RWPE2 (cell line): ENCODE measurements around the gene P2RX6.
"Not testable (repeated sequence)": the region's sequence is repeated elsewhere in the genome, so short reads cannot be mapped to it uniquely, and the experiment has no call there.

Source experiments
- ATAC-seq: fragments of 200-7000 bp; cut with Tn5 transposase; 3 replicates; pipeline ENCODE4 v1.9.1; 2021; ENCODE audit warnings: low read depth
- DNase-seq: peaks from one replicate; pipeline ENCODE4 v3.0.0-alpha.2; 2020; ENCODE audit warnings: low spot score
- H3K27ac ChIP-seq: fragments of 450-650 bp; 2 replicates; pipeline ENCODE4 v1.5.1; 2017; ENCODE audit warnings: mild to moderate bottlenecking; ENCODE audit not compliant: poor library complexity, severe bottlenecking
- H3K27me3 ChIP-seq: fragments of 250-450 bp; sonication (Bioruptor Pico); 2 replicates; pipeline ENCODE4 v1.5.1; 2021; ENCODE audit warnings: mild to moderate bottlenecking, moderate library complexity; ENCODE audit not compliant: insufficient read depth, poor library complexity, severe bottlenecking
- H3K36me3 ChIP-seq: fragments of 250-450 bp; sonication (Bioruptor Pico); 2 replicates; pipeline ENCODE4 v1.5.1; 2020; ENCODE audit warnings: low read depth, mild to moderate bottlenecking, moderate library complexity
- H3K4me1 ChIP-seq: fragments of 250-450 bp; sonication (Bioruptor Pico); 2 replicates; pipeline ENCODE4 v1.5.1; 2021; ENCODE audit warnings: mild to moderate bottlenecking, moderate library complexity; ENCODE audit not compliant: insufficient read depth, poor library complexity, severe bottlenecking
- H3K4me3 ChIP-seq: fragments of 250-450 bp; sonication (Bioruptor Pico); 2 replicates; pipeline ENCODE4 v1.5.1; 2021; ENCODE audit warnings: mild to moderate bottlenecking, moderate library complexity; ENCODE audit not compliant: severe bottlenecking
- H3K9me3 ChIP-seq: fragments of 250-450 bp; sonication (Bioruptor Pico); 2 replicates; pipeline ENCODE4 v1.5.1; 2021; ENCODE audit warnings: mild to moderate bottlenecking, moderate library complexity; ENCODE audit not compliant: severe bottlenecking
- TF ChIP-seq, protein P1 (sequence below): fragments of 450-650 bp; IDR thresholded peaks from one replicate; pipeline ENCODE4 v1.5.1; 2017; ENCODE audit warnings: mild to moderate bottlenecking, moderate library complexity; ENCODE audit not compliant: poor library complexity, severe bottlenecking

Gene P2RX6

DNA sequence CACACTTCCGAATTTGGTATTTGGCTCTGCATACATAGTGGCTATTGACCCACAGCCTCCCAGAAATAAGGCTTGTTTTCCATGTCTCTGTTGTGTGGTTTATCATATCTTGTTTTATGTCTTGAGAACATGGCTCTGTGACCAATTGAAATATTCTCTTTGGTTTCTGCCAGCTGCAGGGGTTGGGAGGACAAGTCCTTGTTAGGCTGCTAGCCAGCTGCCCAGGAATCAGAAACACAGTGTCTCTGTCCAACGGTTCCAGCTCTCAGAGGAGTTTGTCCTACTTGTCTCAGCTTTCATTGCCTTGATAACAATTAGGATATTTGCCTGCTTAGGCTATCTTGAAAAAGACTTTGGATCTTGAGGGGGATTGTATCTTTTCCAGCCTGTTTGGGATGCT, 23.4 kb downstream of the P2RX6 start:
- ATAC-seq (no peak), DNase-seq (no peak)
- H3K4me1 ChIP-seq, result peaks cover 12% of the 10 kb centered on the region
- TF ChIP-seq, protein P1, sequence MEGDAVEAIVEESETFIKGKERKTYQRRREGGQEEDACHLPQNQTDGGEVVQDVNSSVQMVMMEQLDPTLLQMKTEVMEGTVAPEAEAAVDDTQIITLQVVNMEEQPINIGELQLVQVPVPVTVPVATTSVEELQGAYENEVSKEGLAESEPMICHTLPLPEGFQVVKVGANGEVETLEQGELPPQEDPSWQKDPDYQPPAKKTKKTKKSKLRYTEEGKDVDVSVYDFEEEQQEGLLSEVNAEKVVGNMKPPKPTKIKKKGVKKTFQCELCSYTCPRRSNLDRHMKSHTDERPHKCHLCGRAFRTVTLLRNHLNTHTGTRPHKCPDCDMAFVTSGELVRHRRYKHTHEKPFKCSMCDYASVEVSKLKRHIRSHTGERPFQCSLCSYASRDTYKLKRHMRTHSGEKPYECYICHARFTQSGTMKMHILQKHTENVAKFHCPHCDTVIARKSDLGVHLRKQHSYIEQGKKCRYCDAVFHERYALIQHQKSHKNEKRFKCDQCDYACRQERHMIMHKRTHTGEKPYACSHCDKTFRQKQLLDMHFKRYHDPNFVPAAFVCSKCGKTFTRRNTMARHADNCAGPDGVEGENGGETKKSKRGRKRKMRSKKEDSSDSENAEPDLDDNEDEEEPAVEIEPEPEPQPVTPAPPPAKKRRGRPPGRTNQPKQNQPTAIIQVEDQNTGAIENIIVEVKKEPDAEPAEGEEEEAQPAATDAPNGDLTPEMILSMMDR, result no peak
- H3K36me3 ChIP-seq, result no peaks in the 10 kb centered on the region
- no peak overlapping the region for H3K4me3 ChIP-seq
- H3K9me3 ChIP-seq, result peaks cover 2% of the 10 kb centered on the region
- no peaks in the 10 kb centered on the region for H3K27me3 ChIP-seq
- peak overlapping the region; percentile 62 for H3K27ac ChIP-seq

DNA sequence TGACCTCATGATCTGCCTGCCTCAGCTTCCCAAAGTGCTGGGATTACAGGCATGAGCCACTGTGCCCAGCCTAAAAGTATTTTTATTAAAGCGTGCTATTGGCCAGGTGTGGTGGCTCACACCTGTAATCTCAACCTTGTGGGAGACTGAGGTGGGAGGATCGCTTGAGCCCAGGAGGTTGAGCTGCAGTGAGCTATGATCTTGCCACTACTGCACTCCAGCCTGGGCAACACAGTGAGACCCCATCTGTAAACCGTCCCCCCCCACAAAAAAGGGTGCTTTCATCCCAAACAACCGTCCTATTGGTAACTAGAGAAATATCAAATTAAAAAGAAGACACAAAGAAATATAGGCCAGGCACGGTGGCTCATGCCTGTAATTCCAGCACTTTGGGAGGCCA, 24.2 kb downstream of the P2RX6 start:
- H3K27ac ChIP-seq, H3K4me3 ChIP-seq, DNase-seq, H3K9me3 ChIP-seq, H3K27me3 ChIP-seq, ATAC-seq, H3K36me3 ChIP-seq: not testable (repeated sequence)
- peaks cover 18% of the 10 kb centered on the region for H3K4me1 ChIP-seq

DNA sequence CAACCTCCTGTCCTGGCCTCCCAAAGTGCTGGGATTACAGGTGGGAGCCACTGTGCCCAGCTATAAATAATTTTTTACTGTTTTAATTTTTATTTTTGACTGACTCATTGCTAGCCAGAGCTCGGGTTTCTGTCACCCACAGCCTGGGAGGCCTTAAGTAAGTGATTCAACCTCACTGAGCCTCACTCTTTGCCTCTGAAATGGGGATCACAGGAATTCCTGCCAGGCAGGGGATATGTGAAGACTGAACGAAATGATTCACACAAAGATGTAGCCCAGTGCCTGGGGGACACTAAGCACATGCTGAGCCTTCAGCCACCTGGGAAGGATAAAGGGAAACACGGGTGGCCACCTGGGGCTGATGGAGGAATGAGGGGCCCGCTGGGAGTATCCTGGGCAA, 27.0 kb downstream of the P2RX6 start:
- Histone ChIP-seq H3K4me3 (no peak overlapping the region), H3K27ac (no peak overlapping the region), H3K36me3 (no peaks in the 10 kb centered on the region), H3K9me3 (peaks cover 2% of the 10 kb centered on the region), H3K27me3 (no peaks in the 10 kb centered on the region), H3K4me1 (peaks cover 24% of the 10 kb centered on the region)
- DNase-seq, result no peak
- TF ChIP-seq, protein P1, result no peak
- no peak for ATAC-seq

DNA sequence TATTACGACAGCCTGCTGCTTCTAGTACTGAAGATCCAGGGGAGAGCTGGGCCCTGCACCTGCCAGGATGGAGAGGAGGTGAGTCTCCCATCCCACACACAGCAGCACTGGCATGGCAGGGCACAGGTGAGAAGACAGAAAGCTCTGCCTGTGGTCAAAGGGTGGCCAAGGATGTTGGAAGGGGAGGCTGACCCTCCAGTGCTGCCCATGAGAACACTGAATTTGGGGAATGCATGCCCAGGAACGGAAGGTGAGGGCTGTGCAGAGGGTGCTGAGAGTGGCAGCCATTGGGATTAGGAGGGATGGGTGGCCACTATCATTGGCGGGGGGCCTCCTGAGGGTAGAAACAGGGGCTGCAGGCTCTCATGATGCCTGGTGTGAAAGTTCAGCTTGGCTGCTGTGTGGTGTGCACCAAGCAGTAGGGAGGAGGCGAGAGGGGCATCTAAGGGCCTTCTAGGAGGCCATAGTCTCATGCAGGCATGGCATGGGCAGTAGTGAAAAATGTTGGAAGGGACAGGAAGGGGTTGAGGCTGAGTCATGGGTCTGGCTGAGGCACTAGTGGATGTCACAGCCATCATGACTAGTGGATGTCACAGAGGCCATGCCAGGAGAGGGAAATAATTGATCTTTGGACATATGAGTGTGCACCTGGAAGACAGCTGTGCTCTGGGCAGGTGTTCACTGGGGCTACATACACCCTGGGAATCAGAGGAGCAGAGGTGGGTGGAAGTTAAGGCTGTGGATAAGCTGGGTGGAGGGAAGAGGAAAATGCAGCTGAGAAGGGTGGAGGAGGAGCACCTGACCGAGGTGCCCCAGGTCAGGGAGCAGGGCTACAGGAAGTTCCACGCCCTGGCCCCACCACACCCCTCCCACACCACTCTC, 28.3 kb downstream of the P2RX6 start:
- DNase-seq (no peak), ATAC-seq (no peak)
- no peak overlapping the region for H3K4me3 ChIP-seq
- TF ChIP-seq, protein P1, result no peak
- no peaks in the 10 kb centered on the region for H3K27me3 ChIP-seq
- H3K27ac ChIP-seq, result no peak overlapping the region
- peaks cover 2% of the 10 kb centered on the region for H3K9me3 ChIP-seq
- H3K36me3 ChIP-seq, result no peaks in the 10 kb centered on the region
- H3K4me1 ChIP-seq, result peaks cover 16% of the 10 kb centered on the region

DNA sequence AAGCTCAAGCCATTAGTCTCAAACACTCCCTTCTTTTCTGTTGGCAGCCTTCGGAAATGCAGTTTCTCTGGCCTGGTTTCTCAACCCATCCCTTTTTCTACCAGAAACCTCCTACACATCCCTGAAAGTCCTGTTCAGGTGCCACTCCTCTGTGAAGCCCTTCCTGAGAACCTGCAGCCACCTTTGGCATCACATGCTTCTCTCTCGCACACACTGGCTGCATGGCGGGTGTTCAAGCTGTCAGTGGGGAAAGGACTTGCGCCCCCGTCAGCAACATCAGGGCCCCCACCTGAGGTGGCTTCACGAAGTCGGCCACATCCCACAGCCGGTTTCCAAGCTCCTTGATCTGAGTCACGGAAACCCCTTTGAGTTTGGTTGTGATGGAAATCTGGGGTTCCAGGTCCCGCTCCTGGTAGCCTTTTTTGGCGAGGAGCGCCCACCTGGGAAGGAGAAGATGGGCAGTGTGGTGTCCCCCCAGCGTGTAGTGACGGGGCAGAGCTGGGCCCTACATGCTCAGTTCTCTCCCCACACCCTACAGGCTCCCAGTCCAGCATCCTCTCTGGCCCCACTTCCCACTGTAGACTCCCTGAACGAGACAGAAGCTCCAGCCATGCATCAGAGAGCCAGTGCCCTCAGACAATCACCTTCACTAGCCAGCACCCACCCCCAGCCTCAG, 29.0 kb downstream of the P2RX6 start:
- Histone ChIP-seq H3K4me1 (peaks cover 13% of the 10 kb centered on the region), H3K9me3 (peaks cover 2% of the 10 kb centered on the region), H3K27ac (no peak overlapping the region), H3K27me3 (no peaks in the 10 kb centered on the region), H3K36me3 (no peaks in the 10 kb centered on the region), H3K4me3 (no peak overlapping the region)
- DNase-seq (no peak), ATAC-seq (no peak)
- TF ChIP-seq, protein P1, result no peak
